MM.1S (cell line): ENCODE data around the gene SLC19A2.

Source experiments
- DNase-seq: peaks from one replicate; pipeline ENCODE4 v3.0.0-alpha.2; 2015
- H2AFZ ChIP-seq: fragments of 300-600 bp; sonication (generic); 2 replicates; pipeline ENCODE4 v1.6.0; 2016; ENCODE audit warnings: antibody characterized with exemption, low read length
- H3F3A ChIP-seq: fragments of 300-600 bp; sonication (generic); 2 replicates; pipeline ENCODE4 v1.6.1; 2016; ENCODE audit warnings: mild to moderate bottlenecking, antibody characterized with exemption, low read length, moderate library complexity, mixed read lengths; ENCODE audit not compliant: insufficient read depth
- H3K27ac ChIP-seq: fragments of 300-600 bp; sonication (generic); 2 replicates; pipeline ENCODE4 v1.5.1; 2016; ENCODE audit warnings: mild to moderate bottlenecking, low read length
- H3K27me3 ChIP-seq: fragments of 300-600 bp; sonication (generic); replicated peaks from 2 replicates; pipeline ENCODE4 v1.6.0; 2016; ENCODE audit warnings: low read length; ENCODE audit not compliant: insufficient read depth
- H3K36me3 ChIP-seq: fragments of 300-600 bp; sonication (generic); replicated peaks from 2 replicates; pipeline ENCODE4 v1.6.1; 2016; ENCODE audit warnings: mild to moderate bottlenecking, low read length, mixed read lengths; ENCODE audit not compliant: insufficient read depth
- H3K4me1 ChIP-seq: fragments of 300-600 bp; sonication (generic); 2 replicates; pipeline ENCODE4 v1.6.1; 2016; ENCODE audit warnings: low read length, mixed read lengths
- H3K4me2 ChIP-seq: fragments of 300-600 bp; sonication (generic); 2 replicates; pipeline ENCODE4 v1.6.0; 2016; ENCODE audit warnings: low read depth, low read length
- H3K4me3 ChIP-seq: fragments of 300-600 bp; sonication (generic); 2 replicates; pipeline ENCODE4 v1.5.1; 2016; ENCODE audit warnings: low read length, mixed read lengths
- H3K79me2 ChIP-seq: fragments of 300-600 bp; sonication (generic); 2 replicates; pipeline ENCODE4 v1.6.1; 2016; ENCODE audit warnings: mixed run types, low read length, mixed read lengths
- H3K9ac ChIP-seq: fragments of 300-600 bp; sonication (generic); 2 replicates; pipeline ENCODE4 v1.6.1; 2016; ENCODE audit warnings: low read length, mixed read lengths
- H3K9me2 ChIP-seq: fragments of 300-600 bp; sonication (generic); replicated peaks from 2 replicates; pipeline ENCODE4 v1.6.1; 2016; ENCODE audit warnings: mild to moderate bottlenecking, low read length, mixed read lengths; ENCODE audit not compliant: insufficient read depth
- H3K9me3 ChIP-seq: fragments of 300-600 bp; sonication (generic); replicated peaks from 2 replicates; pipeline ENCODE4 v1.6.1; 2016; ENCODE audit warnings: mild to moderate bottlenecking, low read length, mixed read lengths; ENCODE audit not compliant: insufficient read depth
- H4K20me1 ChIP-seq: fragments of 300-600 bp; sonication (generic); 2 replicates; pipeline ENCODE4 v1.6.1; 2016; ENCODE audit warnings: mild to moderate bottlenecking, low read length, moderate library complexity, mixed read lengths; ENCODE audit not compliant: insufficient read depth
- CTCF ChIP-seq: fragments of 300-600 bp; sonication (generic); IDR thresholded peaks from 2 replicates; pipeline ENCODE4 v1.5.1; 2016; ENCODE audit warnings: antibody characterized with exemption, low read length, mixed read lengths
- EZH2 ChIP-seq: fragments of 300-600 bp; sonication (generic); optimal IDR thresholded peaks from 2 replicates; pipeline ENCODE3; 2017; ENCODE audit warnings: low read depth, mild to moderate bottlenecking, antibody characterized with exemption, low read length, mixed read lengths
- EZH2phosphoT487 ChIP-seq: fragments of 300-600 bp; sonication (generic); IDR thresholded peaks from 2 replicates; pipeline ENCODE4 v1.6.1; 2018; ENCODE audit warnings: antibody characterized with exemption, low read length

Gene SLC19A2

DNA sequence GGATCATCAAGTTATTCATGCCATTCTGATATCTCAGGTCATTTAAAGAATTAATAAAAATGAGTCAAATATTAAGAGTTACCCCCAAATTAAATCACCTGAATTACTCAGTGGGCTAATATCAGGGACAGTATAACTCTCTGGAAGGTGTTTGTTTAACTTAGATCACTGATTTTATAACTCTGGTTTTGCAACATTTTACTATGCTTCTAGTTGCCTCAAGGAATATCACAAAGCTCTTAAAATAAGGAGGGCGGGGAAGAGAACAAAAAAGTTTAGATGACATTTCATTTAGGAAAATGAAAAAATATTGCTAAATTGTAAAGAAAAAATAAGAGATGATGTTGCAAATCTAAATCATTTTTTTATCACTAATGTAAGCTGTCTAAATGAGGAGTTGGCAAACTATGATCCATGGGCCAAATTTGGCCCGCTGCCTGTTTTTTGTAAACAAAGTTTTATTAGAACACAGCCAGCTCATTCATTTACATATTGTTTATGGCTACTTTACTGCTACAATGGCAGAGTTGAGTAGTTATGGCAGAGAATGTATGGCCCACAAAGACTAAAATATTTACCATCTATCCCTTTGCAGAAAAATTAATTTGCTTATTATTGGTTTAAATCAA lies 31.9 kb upstream of the SLC19A2 start:
- H3K4me3 ChIP-seq = no peak overlapping the region
- no peak overlapping the region for H3K27ac ChIP-seq
- H3K9ac ChIP-seq = no peak overlapping the region
- H3F3A ChIP-seq = no peaks in the 10 kb centered on the region
- H3K27me3 ChIP-seq = no peaks in the 10 kb centered on the region
- H3K36me3 ChIP-seq = no peaks in the 10 kb centered on the region
- H3K4me1 ChIP-seq = no peaks in the 10 kb centered on the region
- TF ChIP-seq CTCF (no peak), EZH2phosphoT487 (no peak), EZH2 (no peak)
- no peaks in the 10 kb centered on the region for H3K9me2 ChIP-seq
- H4K20me1 ChIP-seq = no peaks in the 10 kb centered on the region
- H2AFZ ChIP-seq = no peak overlapping the region
- no peaks in the 10 kb centered on the region for H3K9me3 ChIP-seq
- H3K79me2 ChIP-seq = no peaks in the 10 kb centered on the region
- DNase-seq = no peak
- H3K4me2 ChIP-seq = no peak overlapping the region

- Histone ChIP-seq H3K9ac (no peak overlapping the region), H4K20me1 (no peaks in the 10 kb centered on the region), H3K79me2 (no peaks in the 10 kb centered on the region), H3K9me2 (no peaks in the 10 kb centered on the region), H3F3A (no peaks in the 10 kb centered on the region), H3K4me2 (no peak overlapping the region), H3K27ac (no peak overlapping the region), H3K4me3 (no peak overlapping the region), H2AFZ (no peak overlapping the region), H3K36me3 (no peaks in the 10 kb centered on the region), H3K4me1 (no peaks in the 10 kb centered on the region), H3K9me3 (no peaks in the 10 kb centered on the region), H3K27me3 (no peaks in the 10 kb centered on the region)
- no peak for DNase-seq
- TF ChIP-seq EZH2phosphoT487 (no peak), CTCF (no peak), EZH2 (no peak)
Measured at GRCh38 chr1:169515641-169516040, 29.9 kb upstream of the SLC19A2 start.

- TF ChIP-seq EZH2phosphoT487 (no peak), CTCF (no peak), EZH2 (no peak)
- H3K9ac ChIP-seq = no peak overlapping the region
- no peak overlapping the region for H3K4me3 ChIP-seq
- no peaks in the 10 kb centered on the region for H3K9me3 ChIP-seq
- no peak overlapping the region for H2AFZ ChIP-seq
- H3K4me2 ChIP-seq = no peak overlapping the region
- no peaks in the 10 kb centered on the region for H3K36me3 ChIP-seq
- H3K4me1 ChIP-seq = no peaks in the 10 kb centered on the region
- no peaks in the 10 kb centered on the region for H3K27me3 ChIP-seq
- no peak overlapping the region for H3K27ac ChIP-seq
- no peaks in the 10 kb centered on the region for H3F3A ChIP-seq
- no peaks in the 10 kb centered on the region for H3K9me2 ChIP-seq
- DNase-seq = no peak
- H3K79me2 ChIP-seq = no peaks in the 10 kb centered on the region
- H4K20me1 ChIP-seq = no peaks in the 10 kb centered on the region
Measured at GRCh38 chr1:169514566-169515270, 29.0 kb upstream of the SLC19A2 start.
